ENCODE measurements around the gene DOCK2. TPM values are rescaled to one million over a fixed set of nuclear protein-coding genes. Genes with fewer than 3 reads are reported as not detected.

Gene DOCK2
- total and polyA plus RNA-seq, 12 donors = 3.3 to 59.5 (median 21.0) TPM

DNA sequence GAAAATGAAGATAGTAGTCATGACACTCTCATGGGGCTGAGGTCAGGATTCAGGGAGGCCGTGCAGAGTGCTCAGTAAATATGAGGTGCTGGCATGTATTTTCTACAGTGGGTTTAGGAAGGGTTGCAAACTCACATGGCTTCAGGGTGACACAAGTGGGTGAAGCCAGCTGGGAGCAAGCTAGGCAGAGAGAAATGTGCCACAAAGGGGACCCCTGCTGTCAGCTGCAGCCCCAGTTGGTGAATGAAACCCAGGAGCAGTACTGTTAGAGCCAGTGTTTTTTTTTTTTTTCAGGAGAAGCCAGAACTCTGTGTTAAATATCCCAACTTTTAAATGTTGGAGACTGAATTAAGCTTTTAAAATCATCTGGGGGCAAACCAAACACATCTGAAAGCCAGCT is 267.9 kb downstream of the DOCK2 start:
- 78 to 91% (median 85%) methylated on average over 1 of the region's 1 CpG for WGBS, 4 donors
- intact Hi-C loops (cut with DNase I) = no loop called here

DNA sequence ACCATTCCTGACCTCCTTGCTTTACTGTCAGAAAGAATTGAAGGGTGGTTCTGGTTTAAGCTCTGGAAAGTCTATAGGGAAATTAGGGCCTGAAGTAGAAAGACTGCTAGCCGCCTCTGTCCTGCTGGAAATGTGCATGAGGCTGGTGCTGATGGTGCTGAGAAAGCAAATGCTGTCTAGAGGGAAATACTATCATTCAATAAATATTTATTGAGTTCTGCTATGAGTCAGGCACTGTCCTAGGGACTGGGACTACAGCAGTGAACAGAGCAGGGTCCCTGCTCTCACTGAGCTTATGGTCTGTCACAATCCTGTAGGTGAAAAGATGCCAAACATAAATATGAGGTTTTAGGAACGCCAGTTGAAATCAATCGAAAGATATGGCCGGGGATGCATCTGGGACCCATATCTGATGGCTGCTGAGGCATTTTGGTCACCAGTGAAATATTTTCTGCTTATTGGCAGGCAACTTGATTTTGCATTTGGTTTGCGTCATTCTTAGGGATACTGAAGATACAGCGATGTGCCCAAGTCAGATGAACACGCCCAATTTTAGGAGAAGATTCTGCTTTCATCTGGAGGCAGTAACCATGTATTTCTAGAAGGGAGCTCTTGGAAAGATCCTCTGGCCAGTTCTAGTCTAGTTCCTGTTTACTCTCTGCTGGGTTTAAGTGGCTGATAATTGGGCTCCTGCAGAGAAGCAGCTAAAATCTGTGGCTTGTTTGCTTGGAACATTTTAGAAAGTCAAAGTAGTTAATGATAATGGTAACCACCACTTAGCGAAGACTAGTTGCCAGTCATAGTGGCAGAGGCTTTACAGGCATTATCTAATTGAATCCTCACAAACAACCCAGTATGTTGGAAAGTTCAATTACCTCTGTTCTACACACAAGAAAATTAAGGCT is 269.9 kb downstream of the DOCK2 start:
- H3K27me3 ChIP-seq = no peaks in the 10 kb centered on the region
- TF ChIP-seq, protein P1, sequence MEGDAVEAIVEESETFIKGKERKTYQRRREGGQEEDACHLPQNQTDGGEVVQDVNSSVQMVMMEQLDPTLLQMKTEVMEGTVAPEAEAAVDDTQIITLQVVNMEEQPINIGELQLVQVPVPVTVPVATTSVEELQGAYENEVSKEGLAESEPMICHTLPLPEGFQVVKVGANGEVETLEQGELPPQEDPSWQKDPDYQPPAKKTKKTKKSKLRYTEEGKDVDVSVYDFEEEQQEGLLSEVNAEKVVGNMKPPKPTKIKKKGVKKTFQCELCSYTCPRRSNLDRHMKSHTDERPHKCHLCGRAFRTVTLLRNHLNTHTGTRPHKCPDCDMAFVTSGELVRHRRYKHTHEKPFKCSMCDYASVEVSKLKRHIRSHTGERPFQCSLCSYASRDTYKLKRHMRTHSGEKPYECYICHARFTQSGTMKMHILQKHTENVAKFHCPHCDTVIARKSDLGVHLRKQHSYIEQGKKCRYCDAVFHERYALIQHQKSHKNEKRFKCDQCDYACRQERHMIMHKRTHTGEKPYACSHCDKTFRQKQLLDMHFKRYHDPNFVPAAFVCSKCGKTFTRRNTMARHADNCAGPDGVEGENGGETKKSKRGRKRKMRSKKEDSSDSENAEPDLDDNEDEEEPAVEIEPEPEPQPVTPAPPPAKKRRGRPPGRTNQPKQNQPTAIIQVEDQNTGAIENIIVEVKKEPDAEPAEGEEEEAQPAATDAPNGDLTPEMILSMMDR (IDR thresholded peaks at IDR 0.05) = no peak
- TF ChIP-seq POLR2A (IDR thresholded peaks at IDR 0.05) = no peak
- no peaks in the 10 kb centered on the region for H3K36me3 ChIP-seq (replicated peaks in 1 of 2)
- WGBS, 4 donors = 85 to 96% (median 92%) methylated on average over 8 of the region's 8 CpGs
- H3K4me1 ChIP-seq (replicated peaks in 1 of 2) = no peaks in the 10 kb centered on the region
- H3K4me3 ChIP-seq = no peak overlapping the region
- DNase-seq = no peak
- H3K27ac ChIP-seq = no peak overlapping the region
- H3K9me3 ChIP-seq (replicated peaks in 1 of 3) = no peaks in the 10 kb centered on the region
- intact Hi-C loops (cut with DNase I) = no loop called here

More for the DNA sequence above, 267.9 kb downstream of the DOCK2 start:
- DNase-seq = no peak
- Histone ChIP-seq H3K9me3 (replicated peaks in 1 of 3) (no peaks in the 10 kb centered on the region), H3K27ac (no peak overlapping the region), H3K36me3 (replicated peaks in 1 of 2) (no peaks in the 10 kb centered on the region), H3K4me3 (no peak overlapping the region), H3K27me3 (no peaks in the 10 kb centered on the region), H3K4me1 (replicated peaks in 1 of 2) (no peaks in the 10 kb centered on the region)
- TF ChIP-seq POLR2A (IDR thresholded peaks at IDR 0.05) = no peak
- TF ChIP-seq, protein P1 (IDR thresholded peaks at IDR 0.05) = no peak

DNA sequence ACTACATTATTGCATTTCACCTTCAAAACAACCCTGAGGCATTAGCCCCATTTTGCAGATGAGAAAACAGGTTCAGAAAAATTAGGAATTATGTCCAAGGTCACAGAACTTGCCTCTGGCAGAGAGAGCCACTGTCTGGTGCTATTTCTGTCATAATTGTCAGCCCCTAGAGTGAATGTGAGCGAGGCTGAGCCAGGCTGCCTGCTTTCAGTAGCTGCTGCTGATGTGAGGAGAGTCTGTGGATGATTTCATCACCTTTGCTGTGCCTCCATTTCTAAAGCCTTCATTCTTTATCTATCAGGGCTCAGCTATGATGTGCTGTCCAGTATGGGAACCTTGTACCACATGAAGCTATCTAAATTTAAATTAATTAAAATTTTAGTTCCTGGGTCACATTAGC is 271.8 kb downstream of the DOCK2 start:
- Histone ChIP-seq H3K36me3 (replicated peaks in 1 of 2) (no peaks in the 10 kb centered on the region), H3K27me3 (no peaks in the 10 kb centered on the region), H3K4me1 (replicated peaks in 1 of 2) (no peaks in the 10 kb centered on the region), H3K9me3 (replicated peaks in 1 of 3) (no peaks in the 10 kb centered on the region), H3K27ac (no peak overlapping the region), H3K4me3 (no peak overlapping the region)
- TF ChIP-seq, protein P1 (IDR thresholded peaks at IDR 0.05) = no peak
- no peak for TF ChIP-seq POLR2A (IDR thresholded peaks at IDR 0.05)
- WGBS, 4 donors = 55 to 93% (median 75%) methylated on average over 1 of the region's 1 CpG
- no peak for DNase-seq
- intact Hi-C loops (cut with DNase I) = no loop called here

DNA sequence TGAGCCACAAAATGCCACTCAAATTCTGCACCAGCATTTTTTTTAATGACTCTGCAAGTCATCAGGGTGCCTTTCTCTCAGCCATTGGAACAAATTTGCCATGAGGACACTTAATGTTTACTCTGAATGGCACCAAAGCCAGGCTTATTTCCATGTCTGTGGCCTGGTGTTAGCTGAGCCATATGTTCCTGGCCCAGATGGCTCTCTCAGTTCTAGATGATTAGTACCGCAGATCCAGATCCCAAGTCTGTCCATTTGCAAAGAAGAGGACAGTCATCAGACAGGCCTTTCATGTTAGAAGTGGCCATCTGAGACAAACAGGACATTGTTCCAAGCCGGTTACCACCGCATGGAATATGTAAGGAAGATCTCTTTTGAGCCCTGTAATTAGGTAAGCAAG is 272.9 kb downstream of the DOCK2 start:
- no peak for DNase-seq
- intact Hi-C loops (cut with DNase I) = no loop called here
- Histone ChIP-seq H3K4me3 (no peak overlapping the region), H3K27me3 (no peaks in the 10 kb centered on the region), H3K9me3 (replicated peaks in 1 of 3) (no peaks in the 10 kb centered on the region), H3K27ac (no peak overlapping the region), H3K4me1 (replicated peaks in 1 of 2) (no peaks in the 10 kb centered on the region), H3K36me3 (replicated peaks in 1 of 2) (no peaks in the 10 kb centered on the region)
- 77 to 100% (median 89%) methylated on average over 2 to 3 of the region's 3 CpGs for WGBS, 4 donors
- TF ChIP-seq POLR2A (IDR thresholded peaks at IDR 0.05) = no peak

DNA sequence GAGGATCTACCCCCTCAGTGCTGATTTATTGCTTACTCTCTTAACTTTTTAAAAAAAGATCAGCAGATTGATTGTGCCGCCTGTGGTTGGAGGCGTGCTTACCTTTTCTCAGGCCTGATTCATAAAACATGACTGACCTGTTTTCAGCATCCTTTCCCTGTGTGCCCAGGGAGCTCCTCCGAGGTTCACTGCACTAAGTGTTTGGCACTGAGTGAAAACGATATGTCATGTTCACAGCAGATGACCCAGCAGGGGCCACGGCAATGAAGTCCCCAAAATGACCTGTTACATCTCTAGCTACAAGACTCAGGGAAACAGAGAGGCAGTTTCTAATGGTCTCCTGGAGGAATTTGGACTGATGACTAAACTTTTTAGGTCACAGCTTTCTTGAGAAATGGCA is 273.3 kb downstream of the DOCK2 start:
- intact Hi-C loops (cut with DNase I) = no loop called here
- WGBS, 4 donors = 84 to 91% (median 88%) methylated on average over 5 of the region's 5 CpGs
- H3K9me3 ChIP-seq (replicated peaks in 1 of 3) = no peaks in the 10 kb centered on the region
- no peaks in the 10 kb centered on the region for H3K4me1 ChIP-seq (replicated peaks in 1 of 2)
- no peak for TF ChIP-seq POLR2A (IDR thresholded peaks at IDR 0.05)
- TF ChIP-seq, protein P1 (IDR thresholded peaks at IDR 0.05) = no peak
- no peaks in the 10 kb centered on the region for H3K27me3 ChIP-seq
- no peak for DNase-seq
- H3K36me3 ChIP-seq (replicated peaks in 1 of 2) = no peaks in the 10 kb centered on the region
- no peak overlapping the region for H3K4me3 ChIP-seq
- H3K27ac ChIP-seq = no peak overlapping the region

All from adrenal gland (tissue), 12 donors.